ENCODE data around the gene DARS2.
"Not testable (repeated sequence)": the region's sequence is repeated elsewhere in the genome, so short reads cannot be mapped to it uniquely, and the experiment has no call there.

The DARS2 gene

DNA sequence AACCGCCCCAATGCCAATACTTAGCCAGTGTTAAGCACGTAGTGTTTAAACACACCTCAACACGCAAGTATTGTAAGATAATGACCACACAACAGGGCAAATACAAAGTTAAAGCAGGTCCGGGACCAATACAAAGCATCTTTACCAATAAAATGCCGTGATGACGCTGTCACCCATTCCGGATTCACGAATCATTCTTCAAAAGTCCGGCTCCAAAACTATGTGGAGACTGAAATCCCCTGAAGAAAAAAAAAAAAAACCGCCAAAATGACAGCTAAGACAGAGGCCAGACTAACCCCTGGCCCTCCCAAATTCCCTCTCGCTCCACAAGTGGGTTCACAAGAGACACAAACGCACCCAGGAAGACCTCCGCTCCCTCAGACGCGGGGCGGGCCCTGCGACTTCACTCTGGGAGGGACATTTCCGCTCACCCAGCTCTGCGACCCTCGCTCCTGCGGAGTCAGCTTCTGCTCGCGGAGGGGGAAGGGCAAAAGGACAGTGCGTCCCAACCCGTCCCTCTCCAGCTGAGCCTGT, 625 bp upstream of the DARS2 start:
- Histone ChIP-seq H3K4me3 (ENCODE audit: low read length) (peak overlapping the region; percentile 97), H3K27ac (ENCODE audit: low read length) (peak overlapping the region; percentile 81), H3K9me3 (ENCODE audit: control insufficient read depth, low read depth, low read length) (no peaks in the 10 kb centered on the region), H3K36me3 (ENCODE audit: control insufficient read depth, low read depth, low read length) (peaks cover 5% of the 10 kb centered on the region), H3K4me1 (ENCODE audit: control insufficient read depth, low read depth, low read length) (peaks cover 6% of the 10 kb centered on the region), H3K9ac (ENCODE audit: low read length) (peak overlapping the region; percentile 97), H3K27me3 (ENCODE audit: control insufficient read depth, insufficient read depth, low read length) (no peaks in the 10 kb centered on the region)

GRCh38 chr1:173827611-173828010, 3.1 kb downstream of the DARS2 start:
- H3K4me3 ChIP-seq (ENCODE audit: low read length), result no peak overlapping the region
- no peaks in the 10 kb centered on the region for H3K27me3 ChIP-seq (ENCODE audit: control insufficient read depth, insufficient read depth, low read length)

DNA sequence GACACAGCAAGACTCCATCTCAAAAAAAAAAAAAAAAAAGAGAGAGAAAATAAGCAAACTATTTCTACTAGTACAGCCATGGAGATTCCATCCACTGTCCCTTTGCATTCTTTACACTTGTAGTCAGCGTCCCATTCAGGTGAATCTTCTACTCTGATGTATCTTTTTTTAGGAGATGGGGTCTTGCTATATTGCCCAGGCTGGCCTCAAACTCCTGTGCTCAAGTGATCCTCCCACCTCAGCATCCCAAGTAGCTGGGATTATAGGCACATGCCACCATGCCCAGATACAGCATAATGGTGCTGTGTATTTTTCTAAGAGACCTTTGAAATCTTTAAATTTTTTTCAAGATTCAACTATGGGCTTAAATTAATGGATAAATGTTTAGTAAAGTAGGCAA, 8.3 kb downstream of the DARS2 start:
- peaks cover 34% of the 10 kb centered on the region for H3K36me3 ChIP-seq (ENCODE audit: control insufficient read depth, low read depth, low read length)
- H3K9me3 ChIP-seq (ENCODE audit: control insufficient read depth, low read depth, low read length), result no peaks in the 10 kb centered on the region

More at GRCh38 chr1:173827611-173828010, 3.1 kb downstream of the DARS2 start:
- H3K36me3 ChIP-seq (ENCODE audit: control insufficient read depth, low read depth, low read length), result peaks cover 11% of the 10 kb centered on the region
- peaks cover 6% of the 10 kb centered on the region for H3K4me1 ChIP-seq (ENCODE audit: control insufficient read depth, low read depth, low read length)
- H3K9ac ChIP-seq (ENCODE audit: low read length), result no peak overlapping the region
- no peak overlapping the region for H3K27ac ChIP-seq (ENCODE audit: low read length)
- H3K9me3 ChIP-seq (ENCODE audit: control insufficient read depth, low read depth, low read length), result no peaks in the 10 kb centered on the region

GRCh38 chr1:173852105-173852504, 27.6 kb downstream of the DARS2 start:
- H3K4me3 ChIP-seq (ENCODE audit: low read length), result no peak overlapping the region
- no peak overlapping the region for H3K9ac ChIP-seq (ENCODE audit: low read length)
- peaks cover 34% of the 10 kb centered on the region for H3K36me3 ChIP-seq (ENCODE audit: control insufficient read depth, low read depth, low read length)
- no peaks in the 10 kb centered on the region for H3K27me3 ChIP-seq (ENCODE audit: control insufficient read depth, insufficient read depth, low read length)
- no peaks in the 10 kb centered on the region for H3K9me3 ChIP-seq (ENCODE audit: control insufficient read depth, low read depth, low read length)
- peaks cover 10% of the 10 kb centered on the region for H3K4me1 ChIP-seq (ENCODE audit: control insufficient read depth, low read depth, low read length)
- no peak overlapping the region for H3K27ac ChIP-seq (ENCODE audit: low read length)

More for the DNA sequence above, 8.3 kb downstream of the DARS2 start:
- H3K27me3 ChIP-seq (ENCODE audit: control insufficient read depth, insufficient read depth, low read length), result no peaks in the 10 kb centered on the region
- no peak overlapping the region for H3K27ac ChIP-seq (ENCODE audit: low read length)
- no peak overlapping the region for H3K4me3 ChIP-seq (ENCODE audit: low read length)
- H3K4me1 ChIP-seq (ENCODE audit: control insufficient read depth, low read depth, low read length), result no peaks in the 10 kb centered on the region
- no peak overlapping the region for H3K9ac ChIP-seq (ENCODE audit: low read length)

DNA sequence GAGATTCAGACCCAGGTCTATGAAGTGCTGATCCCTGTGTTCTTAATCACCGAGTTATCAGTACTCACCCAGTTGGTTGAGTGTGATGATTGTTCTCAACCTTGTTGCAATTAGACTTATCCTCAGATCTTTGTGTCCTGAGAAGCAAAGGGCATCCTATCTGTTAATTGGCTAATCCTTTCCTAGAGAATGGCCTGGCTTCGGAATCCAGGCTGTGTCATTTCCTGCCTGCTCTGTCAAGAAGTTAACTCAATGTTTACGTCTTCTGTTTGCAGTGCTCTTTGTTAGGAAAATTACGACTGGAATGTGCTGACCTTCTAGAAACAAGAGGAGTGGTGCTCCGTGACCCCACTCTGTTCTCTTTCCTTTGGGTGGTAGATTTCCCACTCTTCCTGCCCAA, 28.6 kb downstream of the DARS2 start:
- no peaks in the 10 kb centered on the region for H3K27me3 ChIP-seq (ENCODE audit: control insufficient read depth, insufficient read depth, low read length)
- H3K9me3 ChIP-seq (ENCODE audit: control insufficient read depth, low read depth, low read length), result no peaks in the 10 kb centered on the region
- peak overlapping the region; percentile 24 for H3K27ac ChIP-seq (ENCODE audit: low read length)
- no peak overlapping the region for H3K4me3 ChIP-seq (ENCODE audit: low read length)
- peaks cover 10% of the 10 kb centered on the region for H3K4me1 ChIP-seq (ENCODE audit: control insufficient read depth, low read depth, low read length)
- H3K36me3 ChIP-seq (ENCODE audit: control insufficient read depth, low read depth, low read length), result peaks cover 44% of the 10 kb centered on the region
- H3K9ac ChIP-seq (ENCODE audit: low read length), result no peak overlapping the region

DNA sequence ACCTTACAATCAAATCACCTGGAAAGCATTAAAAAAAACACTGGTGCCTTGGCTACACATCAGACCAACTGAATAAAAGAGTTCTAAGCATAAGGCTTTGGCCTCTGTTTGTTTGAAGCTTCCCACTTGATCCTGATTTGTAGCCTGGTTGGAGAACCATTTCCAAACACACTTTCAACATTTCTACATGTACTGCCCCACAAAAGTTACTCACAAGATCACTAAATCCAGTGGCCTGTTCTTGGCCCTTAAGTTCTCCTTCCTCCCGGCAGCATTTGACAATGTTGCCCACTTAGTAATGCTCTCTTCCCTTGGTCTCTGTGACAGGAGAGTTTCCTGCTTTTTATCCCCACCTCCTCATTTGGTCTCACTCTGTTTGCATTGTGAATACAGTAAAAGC, 31.5 kb downstream of the DARS2 start:
- no peaks in the 10 kb centered on the region for H3K27me3 ChIP-seq (ENCODE audit: control insufficient read depth, insufficient read depth, low read length)
- H3K9me3 ChIP-seq (ENCODE audit: control insufficient read depth, low read depth, low read length), result no peaks in the 10 kb centered on the region
- H3K4me3 ChIP-seq (ENCODE audit: low read length), result no peak overlapping the region
- H3K27ac ChIP-seq (ENCODE audit: low read length), result no peak overlapping the region
- no peak overlapping the region for H3K9ac ChIP-seq (ENCODE audit: low read length)
- peaks cover 41% of the 10 kb centered on the region for H3K36me3 ChIP-seq (ENCODE audit: control insufficient read depth, low read depth, low read length)
- H3K4me1 ChIP-seq (ENCODE audit: control insufficient read depth, low read depth, low read length), result peaks cover 10% of the 10 kb centered on the region

GRCh38 chr1:173856903-173857302, 32.4 kb downstream of the DARS2 start:
- H3K27ac ChIP-seq (ENCODE audit: low read length), result no peak overlapping the region
- peaks cover 37% of the 10 kb centered on the region for H3K36me3 ChIP-seq (ENCODE audit: control insufficient read depth, low read depth, low read length)
- no peak overlapping the region for H3K9ac ChIP-seq (ENCODE audit: low read length)

DNA sequence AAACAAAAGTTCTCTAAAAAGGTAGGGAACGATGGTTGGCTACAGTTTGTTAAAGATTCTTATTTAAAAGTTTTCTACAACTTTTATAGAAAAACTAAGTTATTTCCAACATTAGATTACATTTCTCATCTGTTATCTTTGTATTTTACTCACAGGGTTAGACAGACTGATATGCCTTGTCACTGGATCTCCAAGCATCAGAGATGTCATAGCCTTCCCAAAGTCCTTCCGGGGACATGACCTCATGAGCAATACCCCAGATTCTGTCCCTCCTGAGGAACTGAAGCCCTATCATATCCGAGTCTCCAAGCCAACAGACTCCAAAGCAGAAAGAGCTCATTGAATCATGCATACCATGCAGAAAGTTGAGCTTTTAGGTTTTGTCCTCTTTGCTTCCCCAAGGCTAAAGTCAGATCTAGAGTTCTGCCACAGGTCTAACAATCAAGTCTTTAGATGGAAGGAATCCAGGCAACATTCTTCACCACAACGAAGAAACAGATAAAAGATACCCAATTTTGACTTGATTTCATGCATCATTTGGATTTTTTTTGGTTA, 33.0 kb downstream of the DARS2 start:
- Histone ChIP-seq H3K4me1 (ENCODE audit: control insufficient read depth, low read depth, low read length) (peaks cover 10% of the 10 kb centered on the region), H3K36me3 (ENCODE audit: control insufficient read depth, low read depth, low read length) (peaks cover 37% of the 10 kb centered on the region), H3K27ac (ENCODE audit: low read length) (no peak overlapping the region), H3K9ac (ENCODE audit: low read length) (no peak overlapping the region), H3K9me3 (ENCODE audit: control insufficient read depth, low read depth, low read length) (no peaks in the 10 kb centered on the region), H3K4me3 (ENCODE audit: low read length) (no peak overlapping the region), H3K27me3 (ENCODE audit: control insufficient read depth, insufficient read depth, low read length) (no peaks in the 10 kb centered on the region)

More at GRCh38 chr1:173856903-173857302, 32.4 kb downstream of the DARS2 start:
- Histone ChIP-seq H3K9me3 (ENCODE audit: control insufficient read depth, low read depth, low read length) (no peaks in the 10 kb centered on the region), H3K4me1 (ENCODE audit: control insufficient read depth, low read depth, low read length) (peaks cover 10% of the 10 kb centered on the region), H3K27me3 (ENCODE audit: control insufficient read depth, insufficient read depth, low read length) (no peaks in the 10 kb centered on the region), H3K4me3 (ENCODE audit: low read length) (no peak overlapping the region)

DNA sequence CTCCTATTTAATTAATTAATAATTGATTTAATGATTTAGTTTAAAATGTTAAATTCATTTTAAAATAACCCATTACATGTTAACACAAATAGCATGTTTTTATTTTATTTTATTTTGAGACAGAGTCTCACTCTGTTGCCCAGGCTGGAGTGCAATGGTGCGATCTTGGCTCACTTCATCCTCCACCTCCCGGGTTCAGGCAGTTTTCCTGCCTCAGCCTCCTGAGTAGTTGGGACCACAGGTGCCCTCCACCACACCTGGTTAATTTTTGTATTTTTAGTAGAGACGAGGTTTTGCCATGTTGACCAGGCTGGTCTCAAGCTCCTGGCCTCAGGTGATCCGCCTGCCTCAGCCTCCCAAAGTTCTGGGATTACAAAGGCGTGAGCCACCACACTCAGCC, 35.1 kb downstream of the DARS2 start:
- not testable (repeated sequence) for H3K27me3 ChIP-seq (ENCODE audit: control insufficient read depth, insufficient read depth, low read length); H3K4me3 ChIP-seq (ENCODE audit: low read length); H3K4me1 ChIP-seq (ENCODE audit: control insufficient read depth, low read depth, low read length); H3K9ac ChIP-seq (ENCODE audit: low read length); H3K9me3 ChIP-seq (ENCODE audit: control insufficient read depth, low read depth, low read length); H3K27ac ChIP-seq (ENCODE audit: low read length)
- peaks cover 51% of the 10 kb centered on the region for H3K36me3 ChIP-seq (ENCODE audit: control insufficient read depth, low read depth, low read length)

DNA sequence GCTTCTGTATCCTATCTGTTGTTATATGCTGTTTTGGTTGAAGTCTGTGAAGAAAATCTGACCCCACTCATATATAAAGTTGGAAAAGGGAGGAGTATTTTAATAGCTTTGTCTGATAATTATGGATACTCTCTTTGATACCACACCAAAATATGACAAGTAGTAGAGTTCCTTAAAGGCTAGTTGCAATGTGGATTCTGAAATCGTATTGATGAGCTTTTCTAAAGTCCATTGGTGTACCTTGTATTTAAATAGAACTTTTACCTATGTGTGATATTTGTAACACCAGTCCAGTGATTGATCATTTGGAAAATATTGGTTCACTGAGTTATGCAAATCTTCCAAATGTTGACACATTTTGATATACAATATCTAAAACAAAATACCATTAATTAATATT, 35.6 kb downstream of the DARS2 start:
- Histone ChIP-seq H3K4me3 (ENCODE audit: low read length) (no peak overlapping the region), H3K4me1 (ENCODE audit: control insufficient read depth, low read depth, low read length) (peaks cover 5% of the 10 kb centered on the region), H3K36me3 (ENCODE audit: control insufficient read depth, low read depth, low read length) (peaks cover 53% of the 10 kb centered on the region)

DNA sequence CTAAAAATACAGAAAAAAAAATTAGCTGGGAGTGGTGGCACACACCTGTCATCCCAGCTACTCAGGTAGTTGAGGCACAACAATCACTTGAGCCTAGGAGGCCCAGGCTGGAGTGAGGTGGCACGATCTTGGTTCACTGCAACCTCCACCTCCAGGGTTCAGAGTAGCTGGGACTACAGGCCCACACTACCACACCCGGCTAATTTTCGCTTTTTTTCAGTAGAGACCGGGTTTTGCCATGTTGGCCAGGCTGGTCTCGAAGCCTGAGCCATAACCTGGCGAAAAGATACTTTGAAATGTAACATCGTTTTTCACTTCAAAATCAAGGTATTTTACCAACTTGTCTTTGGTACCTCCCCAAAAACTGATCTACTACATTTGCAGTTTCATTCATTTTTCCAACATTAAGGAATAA, 37.3 kb downstream of the DARS2 start:
- no peak overlapping the region for H3K27ac ChIP-seq (ENCODE audit: low read length)
- H3K4me3 ChIP-seq (ENCODE audit: low read length), result no peak overlapping the region
- H3K36me3 ChIP-seq (ENCODE audit: control insufficient read depth, low read depth, low read length), result peaks cover 57% of the 10 kb centered on the region
- H3K4me1 ChIP-seq (ENCODE audit: control insufficient read depth, low read depth, low read length), result peaks cover 9% of the 10 kb centered on the region
- H3K9ac ChIP-seq (ENCODE audit: low read length), result no peak overlapping the region
- H3K9me3 ChIP-seq (ENCODE audit: control insufficient read depth, low read depth, low read length), result peaks cover under 1% of the 10 kb centered on the region
- no peaks in the 10 kb centered on the region for H3K27me3 ChIP-seq (ENCODE audit: control insufficient read depth, insufficient read depth, low read length)

More for the DNA sequence above, 35.6 kb downstream of the DARS2 start:
- no peaks in the 10 kb centered on the region for H3K9me3 ChIP-seq (ENCODE audit: control insufficient read depth, low read depth, low read length)
- no peaks in the 10 kb centered on the region for H3K27me3 ChIP-seq (ENCODE audit: control insufficient read depth, insufficient read depth, low read length)
- no peak overlapping the region for H3K27ac ChIP-seq (ENCODE audit: low read length)
- no peak overlapping the region for H3K9ac ChIP-seq (ENCODE audit: low read length)

- not testable (repeated sequence) for H3K27me3 ChIP-seq (ENCODE audit: control insufficient read depth, insufficient read depth, low read length); H3K9me3 ChIP-seq (ENCODE audit: control insufficient read depth, low read depth, low read length); H3K4me1 ChIP-seq (ENCODE audit: control insufficient read depth, low read depth, low read length); H3K4me3 ChIP-seq (ENCODE audit: low read length); H3K9ac ChIP-seq (ENCODE audit: low read length)
- Histone ChIP-seq H3K36me3 (ENCODE audit: control insufficient read depth, low read depth, low read length) (peaks cover 57% of the 10 kb centered on the region), H3K27ac (ENCODE audit: low read length) (peak overlapping the region; percentile 19)
Measured at GRCh38 chr1:173862146-173862768, 37.8 kb downstream of the DARS2 start.

All from iPS-18a (cell line).